B cell (primary cell): ENCODE measurements around the gene TMOD2.

Experiments
- EZH2 ChIP-seq: IDR thresholded peaks from 2 replicates; pipeline ENCODE4 v1.6.1; 2012; ENCODE audit warnings: borderline replicate concordance, low read depth, mild to moderate bottlenecking, moderate library complexity, low read length; ENCODE audit not compliant: insufficient read depth, poor library complexity, severe bottlenecking
- TF ChIP-seq, protein P1 (sequence below): fragments of 200-600 bp; IDR thresholded peaks from one replicate; pipeline ENCODE4 v1.8.0; 2022; ENCODE audit warnings: antibody characterized with exemption, mild to moderate bottlenecking

DNA sequence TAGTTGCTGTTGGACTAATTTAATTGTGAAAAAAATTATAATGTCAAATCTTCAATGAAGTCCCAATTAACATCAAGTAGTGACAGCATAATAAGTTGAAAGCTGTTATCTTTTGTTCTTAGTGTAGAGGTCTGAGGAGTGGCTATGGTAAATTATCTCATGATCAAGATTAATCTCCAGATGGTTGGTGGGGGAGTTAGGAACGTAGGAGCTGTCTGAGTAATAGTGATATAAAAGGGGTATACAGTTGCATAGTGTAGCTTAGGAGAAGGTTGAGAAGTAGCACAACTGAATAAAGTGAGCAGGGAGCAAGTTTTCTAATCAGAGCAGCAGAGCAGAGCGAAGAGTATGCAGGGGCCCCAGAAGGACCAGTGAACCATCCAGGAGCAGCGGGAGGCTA lies 19.5 kb downstream of the TMOD2 start:
- TF ChIP-seq, protein P1, sequence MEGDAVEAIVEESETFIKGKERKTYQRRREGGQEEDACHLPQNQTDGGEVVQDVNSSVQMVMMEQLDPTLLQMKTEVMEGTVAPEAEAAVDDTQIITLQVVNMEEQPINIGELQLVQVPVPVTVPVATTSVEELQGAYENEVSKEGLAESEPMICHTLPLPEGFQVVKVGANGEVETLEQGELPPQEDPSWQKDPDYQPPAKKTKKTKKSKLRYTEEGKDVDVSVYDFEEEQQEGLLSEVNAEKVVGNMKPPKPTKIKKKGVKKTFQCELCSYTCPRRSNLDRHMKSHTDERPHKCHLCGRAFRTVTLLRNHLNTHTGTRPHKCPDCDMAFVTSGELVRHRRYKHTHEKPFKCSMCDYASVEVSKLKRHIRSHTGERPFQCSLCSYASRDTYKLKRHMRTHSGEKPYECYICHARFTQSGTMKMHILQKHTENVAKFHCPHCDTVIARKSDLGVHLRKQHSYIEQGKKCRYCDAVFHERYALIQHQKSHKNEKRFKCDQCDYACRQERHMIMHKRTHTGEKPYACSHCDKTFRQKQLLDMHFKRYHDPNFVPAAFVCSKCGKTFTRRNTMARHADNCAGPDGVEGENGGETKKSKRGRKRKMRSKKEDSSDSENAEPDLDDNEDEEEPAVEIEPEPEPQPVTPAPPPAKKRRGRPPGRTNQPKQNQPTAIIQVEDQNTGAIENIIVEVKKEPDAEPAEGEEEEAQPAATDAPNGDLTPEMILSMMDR = no peak
- TF ChIP-seq EZH2 = no peak
